ENCODE results near the gene PTPRE.

- TF ChIP-seq CTCF (IDR thresholded peaks at IDR 0.05) (no peak), POLR2AphosphoS5 (IDR thresholded peaks at IDR 0.05) (no peak)
Observed at GRCh38 chr10:128047991-128048818, 141.3 kb downstream of the PTPRE start.

Measured in upper lobe of left lung (tissue), 4 donors.